SIG-M5 treated with dmso at 0.1 percent for 504 hours (cell line): ENCODE data around the gene SLC6A3.
"Not testable (repeated sequence)": the region's sequence is repeated elsewhere in the genome, so short reads cannot be mapped to it uniquely, and the experiment has no call there.

ENCODE experiments used
- DNase-seq: peaks from one replicate; lab custom pipeline; 2025; ENCODE audit not compliant: unreplicated experiment; lab: John Stamatoyannopoulos, UW

Gene SLC6A3

DNA sequence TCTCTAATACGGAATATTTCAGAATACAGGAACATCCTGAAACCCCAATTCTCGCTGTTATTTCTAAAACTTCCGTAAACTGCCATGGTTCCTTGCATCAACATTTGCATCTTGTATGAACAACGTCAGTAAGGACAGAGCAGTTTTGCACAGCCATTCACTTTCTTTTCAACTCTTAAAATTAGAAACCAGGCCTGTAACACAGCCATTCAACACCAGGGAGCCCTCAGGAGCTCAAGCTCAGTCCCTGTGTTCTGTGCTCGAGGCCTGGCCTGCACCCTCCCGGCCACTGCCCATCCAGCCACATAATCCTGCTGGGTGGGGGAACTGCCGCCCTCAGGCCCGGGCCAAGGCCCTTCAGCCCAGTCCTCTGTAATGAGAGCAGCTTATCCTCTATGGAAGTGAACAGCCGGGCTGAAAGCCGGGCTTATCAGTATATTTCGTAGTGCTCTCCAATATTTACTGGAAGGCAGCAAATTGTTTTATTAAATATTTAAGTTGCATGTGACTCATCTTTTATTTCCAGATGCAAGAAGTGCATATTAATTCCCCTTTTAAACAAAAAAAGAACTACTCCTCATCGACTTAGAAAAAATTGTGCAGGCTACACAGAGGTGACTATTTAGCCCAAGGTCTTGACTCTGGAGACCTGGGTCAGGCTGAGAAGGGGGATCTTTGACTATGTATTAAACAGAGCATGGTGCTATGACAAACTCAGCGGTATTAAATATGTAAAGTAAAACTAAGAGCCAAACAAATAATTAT, 33.2 kb upstream of the SLC6A3 start:
- no peak for DNase-seq

DNA sequence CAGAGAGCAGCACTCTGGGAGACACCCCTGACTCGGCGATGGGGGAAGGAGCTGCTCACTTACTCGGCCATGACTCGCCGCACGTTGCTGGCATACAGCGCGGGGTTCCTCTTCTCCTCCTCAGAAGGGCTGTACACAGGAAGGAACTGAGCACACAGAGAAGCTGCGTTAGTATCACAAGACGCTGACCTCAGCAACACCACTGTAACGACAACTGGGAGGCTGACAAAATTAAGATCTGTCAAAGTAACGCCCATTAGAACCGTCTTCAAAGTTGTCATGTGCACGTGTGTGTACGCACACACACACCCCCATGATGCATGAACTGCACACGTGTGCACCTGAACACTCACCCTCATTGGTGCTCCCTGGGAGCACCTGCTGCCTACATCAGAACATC, 32.1 kb upstream of the SLC6A3 start:
- DNase-seq = no peak

DNA sequence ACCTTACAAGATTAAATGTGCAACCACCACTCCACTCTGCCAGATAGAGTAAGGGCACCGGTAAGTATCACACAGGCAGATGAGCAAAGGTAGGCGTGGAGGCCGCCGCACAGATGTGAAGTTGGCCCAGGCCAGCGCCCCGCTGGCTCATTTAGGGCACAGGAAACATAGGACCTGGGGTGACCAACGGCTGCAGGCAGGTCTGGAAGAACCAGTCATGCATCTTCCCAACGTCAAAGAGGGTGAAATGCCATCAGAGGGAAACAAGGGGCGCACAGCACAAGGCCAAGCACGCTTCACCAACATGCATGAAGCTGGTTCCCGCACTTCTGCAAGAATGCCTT, 31.7 kb upstream of the SLC6A3 start:
- no peak for DNase-seq

DNA sequence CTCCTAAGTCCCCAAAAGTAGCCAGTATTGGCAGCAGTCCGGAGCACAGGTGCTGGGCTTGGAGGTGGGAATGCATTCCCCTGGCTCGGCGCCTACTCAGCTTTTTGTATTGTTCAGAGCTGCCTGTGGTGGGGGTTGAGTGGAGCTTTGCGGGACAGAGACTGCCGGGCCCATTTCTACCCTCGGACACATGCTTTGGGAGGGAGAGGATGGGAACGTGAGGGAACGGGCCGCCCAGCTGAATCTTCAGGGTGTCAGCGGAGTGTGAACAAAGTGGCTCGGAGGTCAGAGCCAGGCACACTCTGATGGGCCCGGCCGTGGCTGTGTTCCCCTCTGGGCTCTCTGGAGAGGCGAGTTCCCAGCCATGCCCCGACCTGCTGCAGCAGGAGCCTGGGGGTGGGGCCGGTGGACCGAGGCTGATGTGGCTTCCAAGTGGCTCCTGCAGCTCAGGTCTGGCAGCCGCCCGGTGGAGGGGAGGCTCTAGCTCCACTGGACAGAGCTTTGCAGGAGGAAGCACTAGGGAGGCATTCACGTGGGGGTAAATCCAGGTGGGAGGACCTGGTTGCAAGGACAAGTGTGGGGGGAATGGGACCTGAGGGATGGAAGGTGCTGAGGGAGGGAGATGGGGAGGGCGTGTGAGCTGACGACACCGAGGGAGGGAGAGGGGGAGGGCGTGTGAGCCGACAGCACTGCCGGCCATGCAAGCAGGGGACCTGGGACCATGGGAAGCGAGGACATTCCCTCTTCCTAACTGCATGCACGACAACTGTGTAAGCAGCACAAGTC, 31.1 kb upstream of the SLC6A3 start:
- no peak for DNase-seq

DNA sequence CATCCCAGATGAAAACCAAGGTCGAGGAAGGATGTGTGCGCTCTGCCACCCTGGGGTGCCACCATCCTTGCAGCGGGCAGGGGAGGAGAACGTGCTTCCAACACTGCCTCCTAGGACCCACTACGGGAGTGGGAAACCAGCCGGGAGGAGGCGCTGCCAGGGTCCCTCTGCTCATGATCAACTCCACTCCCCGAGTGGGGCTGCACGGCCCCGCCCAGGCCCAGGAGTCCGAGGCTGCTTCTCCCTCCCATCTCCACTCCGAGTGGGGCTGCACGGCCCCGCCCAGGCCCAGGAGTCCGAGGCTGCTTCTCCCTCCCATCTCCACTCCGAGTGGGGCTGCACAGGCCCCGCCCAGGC, 30.3 kb upstream of the SLC6A3 start:
- not testable (repeated sequence) for DNase-seq

DNA sequence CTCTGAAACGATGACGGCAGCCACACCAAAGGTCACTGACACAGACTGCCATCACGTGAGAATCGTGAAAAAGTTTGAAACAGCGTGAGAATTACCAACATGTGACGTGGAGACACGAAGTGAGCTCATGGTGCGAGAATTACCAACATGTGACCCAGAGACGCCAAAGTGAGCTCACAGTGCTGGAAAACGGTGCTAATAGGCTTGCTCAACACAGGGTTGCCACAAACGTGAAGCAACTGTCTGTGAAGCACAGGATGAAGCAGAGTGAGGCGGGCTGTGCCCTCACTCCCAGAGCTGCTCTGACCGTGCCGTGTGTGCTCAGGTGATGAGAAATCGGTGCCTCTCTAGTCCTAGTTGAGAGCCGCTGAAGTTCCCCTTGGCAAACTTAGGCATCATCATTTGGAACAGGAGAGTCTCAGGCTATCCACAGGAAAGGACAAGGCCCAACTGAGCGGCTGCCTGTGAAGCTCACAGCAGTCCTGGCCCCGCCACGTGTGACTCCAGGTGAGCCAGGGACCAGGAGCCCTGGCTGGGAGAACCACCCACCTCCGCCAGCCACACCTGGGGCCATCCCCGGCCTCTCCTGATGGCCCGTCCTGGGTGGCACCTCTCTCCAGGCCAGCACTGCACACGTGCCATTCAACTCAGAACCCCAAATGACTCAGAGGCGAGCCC, 29.8 kb upstream of the SLC6A3 start:
- DNase-seq = peak; percentile 20

DNA sequence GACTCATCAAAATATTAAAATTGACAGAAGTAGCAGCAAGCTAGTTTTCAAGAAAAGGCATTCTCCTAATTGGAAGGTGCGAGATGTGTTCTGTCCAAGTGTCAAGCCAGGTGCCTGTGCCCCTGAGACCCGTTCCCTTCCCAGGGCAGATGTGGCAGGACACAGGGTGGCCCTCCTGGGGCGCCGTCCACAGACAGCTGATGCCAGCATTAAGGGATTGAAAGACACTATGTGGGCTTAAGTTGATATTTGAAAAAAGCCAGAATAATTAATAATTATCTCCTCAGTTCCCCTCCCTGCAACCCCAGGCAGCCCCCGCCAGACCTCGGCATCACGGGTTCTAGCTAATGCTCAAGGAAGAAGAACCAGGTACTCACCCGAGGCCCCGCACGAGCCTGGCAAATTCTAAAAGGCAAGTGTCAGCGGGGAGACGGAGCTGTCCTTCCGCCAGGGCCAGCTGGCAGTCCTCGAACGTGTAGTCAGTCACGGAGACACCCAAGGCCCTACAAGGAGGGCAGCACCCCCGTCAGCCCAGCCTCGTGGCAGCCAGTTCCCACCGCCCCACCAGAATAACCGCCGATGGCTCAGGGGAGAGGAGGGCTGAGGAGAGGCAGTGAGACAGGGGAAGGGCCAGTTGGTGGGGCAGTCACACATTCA, 29.1 kb upstream of the SLC6A3 start:
- no peak for DNase-seq

DNA sequence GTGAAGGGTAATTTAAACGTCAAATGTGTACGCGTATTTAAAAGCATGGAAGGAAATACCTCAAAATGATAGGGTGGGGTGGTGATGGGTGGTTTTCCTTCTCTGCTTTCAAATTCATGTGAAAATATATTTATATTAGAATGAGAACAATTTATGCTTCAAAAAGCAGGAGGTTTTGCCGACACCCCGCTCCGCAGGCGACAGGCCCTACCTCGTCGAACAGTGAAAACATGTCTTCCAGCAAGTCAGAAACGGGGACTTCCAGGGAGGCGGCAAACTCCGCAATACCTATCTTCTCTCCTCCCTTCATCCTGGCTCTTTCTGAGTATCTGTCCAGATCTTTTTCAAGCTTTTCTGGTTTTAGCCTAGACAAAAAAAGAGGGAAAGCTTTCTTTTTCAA, 28.5 kb upstream of the SLC6A3 start:
- DNase-seq = no peak

DNA sequence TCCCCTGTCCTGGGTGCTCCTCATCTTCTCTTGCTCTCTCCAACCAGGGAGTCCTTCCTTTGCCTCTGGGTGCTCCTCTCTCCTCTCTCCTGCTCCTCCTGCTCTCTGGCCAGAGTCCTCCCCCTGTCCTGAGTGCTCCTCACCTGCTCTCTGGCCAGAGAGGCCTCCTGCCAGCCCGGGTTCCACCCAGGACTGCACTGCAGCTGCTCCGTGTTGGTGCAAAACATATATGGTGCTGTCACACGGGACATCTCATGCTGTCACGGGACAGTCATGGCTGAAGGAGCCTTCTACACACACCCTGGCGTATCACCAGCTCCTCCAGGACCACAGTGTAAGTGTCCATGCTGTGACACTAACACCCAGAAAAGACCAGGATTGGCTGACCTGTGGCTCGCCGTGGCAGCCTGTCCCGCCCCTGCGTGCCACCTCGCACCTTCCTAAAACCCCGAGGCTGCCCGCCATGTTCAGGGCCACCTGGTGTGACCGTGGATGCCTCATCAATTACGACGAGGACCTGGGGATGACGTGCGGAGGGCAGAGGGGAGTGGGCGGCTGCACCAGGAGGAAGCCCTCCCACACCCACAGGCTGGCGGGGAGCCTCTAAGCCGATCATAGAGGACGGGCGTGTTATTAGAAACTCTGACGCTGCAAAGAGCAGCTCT, 27.9 kb upstream of the SLC6A3 start:
- DNase-seq = no peak

DNA sequence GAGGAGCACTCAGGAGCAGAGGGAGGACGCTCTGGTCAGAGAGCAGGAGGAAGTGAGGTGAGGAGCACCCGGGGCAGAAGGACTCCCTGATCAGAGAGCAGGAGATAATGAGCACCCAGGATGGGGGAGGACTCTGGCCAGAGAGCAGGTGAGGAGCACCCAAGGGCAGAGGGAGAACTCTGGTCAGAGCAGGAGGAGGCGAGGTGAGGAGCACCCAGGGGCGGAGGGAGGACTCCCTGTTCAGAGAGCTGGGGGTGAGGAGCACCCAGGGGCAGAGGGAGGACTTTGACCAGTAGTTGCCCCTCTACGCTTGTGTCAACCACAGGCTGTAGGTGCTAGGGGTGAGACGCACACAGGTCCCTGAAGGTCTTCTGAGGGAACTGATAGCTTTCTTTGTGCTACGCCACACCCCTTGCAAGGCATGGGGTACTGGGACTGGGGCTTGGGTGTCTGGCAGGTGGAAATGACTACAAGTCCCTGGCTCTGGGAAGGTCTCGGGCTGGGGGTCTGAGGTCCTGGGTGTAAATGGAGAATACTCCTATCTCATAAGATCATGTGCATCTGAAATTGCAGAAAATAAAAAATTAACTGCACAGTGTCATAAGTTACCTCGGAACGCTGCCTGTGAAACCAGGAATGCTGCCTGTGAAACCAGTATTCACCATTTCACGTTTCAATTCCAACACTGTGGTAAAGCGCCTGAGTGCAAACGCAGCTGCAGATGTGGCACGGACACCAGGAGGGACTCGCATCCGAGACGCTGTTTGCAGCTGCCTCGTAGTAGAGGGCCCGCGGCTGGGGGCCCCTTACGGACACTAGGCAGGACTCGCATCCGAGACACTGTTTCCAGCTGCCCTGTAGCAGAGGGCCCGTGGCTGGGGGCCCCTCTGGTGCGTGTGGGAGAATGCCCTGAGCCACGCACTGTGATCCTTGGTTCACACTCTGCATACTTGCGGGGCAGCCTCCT, 27.0 kb upstream of the SLC6A3 start:
- no peak for DNase-seq

DNA sequence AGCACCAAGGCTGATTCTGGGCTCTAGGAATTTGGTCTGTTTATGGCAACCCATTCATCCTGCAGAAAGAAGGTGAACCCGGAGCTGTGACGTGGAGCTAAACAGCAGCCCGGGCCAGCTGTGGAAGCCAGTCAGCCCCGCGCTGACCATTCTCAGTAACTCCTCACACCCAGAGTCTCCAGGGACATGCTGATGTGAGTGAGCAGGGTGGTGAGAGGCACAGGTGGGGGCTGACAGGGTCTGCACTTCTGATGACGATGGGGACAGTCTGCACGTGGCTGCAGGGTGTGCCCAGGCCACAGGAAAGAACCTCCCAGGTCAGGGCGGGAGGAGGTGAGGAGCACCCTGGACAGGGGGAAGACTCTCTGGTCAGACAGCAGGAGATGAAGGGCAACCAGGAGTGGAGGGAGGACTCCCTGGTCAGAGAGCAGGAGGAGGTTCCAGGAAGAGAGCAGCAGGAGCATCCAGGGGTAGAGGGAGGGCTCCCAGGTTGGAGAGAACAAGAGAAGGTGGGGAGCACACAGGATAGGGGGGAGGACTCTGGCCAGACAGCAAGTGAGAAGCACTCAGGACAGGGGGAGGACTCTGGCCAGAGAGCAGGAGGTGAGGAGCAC, 26.1 kb upstream of the SLC6A3 start:
- DNase-seq = no peak

DNA sequence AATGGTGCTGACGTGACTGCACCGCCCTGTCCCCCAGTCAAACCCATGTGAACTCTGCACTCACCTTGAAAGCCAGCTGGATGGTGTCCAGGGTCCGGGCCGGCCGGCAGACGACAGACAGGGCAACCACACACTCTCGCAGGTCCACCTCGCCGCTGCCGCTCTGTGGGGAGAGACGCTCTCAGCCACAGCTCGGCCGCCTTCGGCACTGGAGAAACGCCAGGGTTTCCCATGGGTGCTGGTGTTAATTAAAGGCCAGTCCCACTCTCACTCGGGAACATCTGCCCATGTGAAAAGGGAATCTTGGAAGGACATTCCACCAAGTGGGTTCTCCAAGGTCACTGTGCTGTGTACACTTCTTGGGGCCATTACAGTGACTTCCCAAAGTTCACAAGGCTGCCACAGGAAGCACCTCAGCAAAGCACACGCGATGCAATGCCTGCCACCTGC, 25.5 kb upstream of the SLC6A3 start:
- no peak for DNase-seq

DNA sequence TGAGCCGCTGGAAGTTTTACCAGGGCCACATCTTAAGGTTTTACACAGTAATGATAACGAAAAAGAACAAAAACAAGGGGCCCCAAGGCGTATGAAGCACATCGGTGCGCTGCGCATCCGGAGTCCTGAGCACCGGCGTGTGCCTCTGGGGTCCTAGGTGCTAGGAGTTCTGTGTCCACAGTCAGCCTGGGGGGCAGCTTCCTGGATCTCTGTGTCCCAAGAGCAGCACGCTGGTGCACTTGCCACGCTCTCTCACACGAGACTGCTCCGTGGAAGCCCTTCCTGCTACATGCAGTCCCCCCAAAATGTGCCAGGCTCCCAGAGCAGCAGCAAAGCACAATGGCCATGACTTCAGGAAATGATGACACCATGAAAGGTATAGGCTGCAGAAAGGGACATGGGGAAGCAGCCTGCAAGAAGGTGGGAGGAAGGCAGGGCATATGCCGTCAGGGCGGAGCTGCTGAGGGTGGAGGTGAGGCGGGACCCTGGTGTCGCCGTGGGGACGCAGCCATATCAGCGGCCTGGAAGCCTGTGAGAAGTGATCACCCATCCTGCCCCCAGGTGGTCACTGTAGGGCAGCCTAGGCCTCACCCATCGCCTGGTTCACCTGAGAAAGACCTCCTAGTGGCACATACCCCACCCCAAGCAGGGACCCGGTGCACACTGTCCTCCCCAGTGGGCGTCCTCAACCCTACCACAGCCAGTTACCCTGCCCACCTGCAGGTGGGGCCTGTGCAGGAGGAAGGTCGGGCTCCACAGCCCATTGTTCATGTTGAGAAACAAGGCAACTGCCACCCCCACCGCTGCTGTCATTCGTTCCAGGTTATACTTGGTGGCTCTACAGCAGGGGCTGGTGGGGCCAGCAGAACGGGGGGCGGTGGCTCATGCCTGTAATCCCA, 23.6 kb upstream of the SLC6A3 start:
- DNase-seq = no peak

DNA sequence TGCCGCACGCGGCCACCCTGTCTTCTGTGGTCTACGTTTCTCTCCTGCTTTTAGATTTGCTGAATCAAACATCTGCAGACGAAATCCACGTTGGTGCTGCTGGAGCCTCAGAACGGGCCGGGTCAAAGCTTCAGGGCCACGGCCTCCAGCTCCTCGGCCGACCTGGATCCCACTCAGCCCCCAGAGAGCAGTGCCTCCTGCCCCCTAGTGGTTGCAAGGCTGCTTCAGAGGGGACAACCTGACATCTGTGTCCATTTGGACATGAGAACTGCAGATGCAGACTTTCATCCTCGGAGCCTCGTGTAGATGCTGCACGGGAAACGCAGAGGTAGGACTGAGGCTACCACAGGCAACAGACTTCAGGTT, 23.0 kb upstream of the SLC6A3 start:
- DNase-seq = no peak

DNA sequence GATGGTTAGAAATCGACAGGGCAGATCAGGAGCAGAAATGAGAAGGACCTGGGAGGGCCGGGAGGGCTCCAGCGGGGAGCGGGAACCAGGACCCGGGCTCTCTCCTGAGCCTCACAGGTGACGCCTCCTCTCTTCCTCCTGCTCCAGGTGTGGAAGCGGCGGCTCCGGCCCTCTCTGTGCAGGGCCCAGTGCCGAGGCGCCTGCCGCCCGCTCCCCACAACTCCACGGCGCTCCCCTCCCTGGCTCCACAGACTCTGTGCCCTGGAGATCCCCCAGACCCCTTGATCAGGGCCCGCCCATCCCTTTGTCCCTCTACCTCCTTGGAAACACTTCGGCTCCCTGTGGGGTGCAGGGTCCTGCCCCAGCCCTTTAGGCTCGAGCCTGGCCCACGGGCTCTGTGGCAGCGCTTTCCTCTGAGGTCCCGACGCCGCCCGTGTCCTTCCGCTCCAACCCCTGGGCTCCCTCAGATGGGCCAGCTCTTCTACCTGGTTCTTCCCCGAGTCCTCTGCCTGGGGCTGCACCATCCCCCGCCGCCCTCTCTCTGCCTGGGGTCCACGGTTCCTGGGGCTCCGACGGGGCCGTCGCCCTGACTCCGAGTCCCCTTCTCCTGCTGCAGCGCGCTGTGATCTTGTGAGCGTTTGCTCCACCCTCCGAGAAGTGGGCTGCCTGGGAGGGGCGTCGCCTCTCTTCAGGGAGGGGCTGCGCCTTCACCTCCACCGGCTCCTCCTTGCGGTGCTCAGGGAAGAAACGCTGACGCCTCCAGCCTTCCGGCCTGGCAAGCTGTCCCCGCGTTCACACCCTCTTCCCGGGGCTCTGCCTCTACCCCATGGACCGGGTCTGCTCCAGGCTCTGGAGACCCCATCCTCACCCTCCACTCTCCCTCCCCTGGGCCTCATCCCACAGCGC, 22.4 kb upstream of the SLC6A3 start:
- DNase-seq = no peak

DNA sequence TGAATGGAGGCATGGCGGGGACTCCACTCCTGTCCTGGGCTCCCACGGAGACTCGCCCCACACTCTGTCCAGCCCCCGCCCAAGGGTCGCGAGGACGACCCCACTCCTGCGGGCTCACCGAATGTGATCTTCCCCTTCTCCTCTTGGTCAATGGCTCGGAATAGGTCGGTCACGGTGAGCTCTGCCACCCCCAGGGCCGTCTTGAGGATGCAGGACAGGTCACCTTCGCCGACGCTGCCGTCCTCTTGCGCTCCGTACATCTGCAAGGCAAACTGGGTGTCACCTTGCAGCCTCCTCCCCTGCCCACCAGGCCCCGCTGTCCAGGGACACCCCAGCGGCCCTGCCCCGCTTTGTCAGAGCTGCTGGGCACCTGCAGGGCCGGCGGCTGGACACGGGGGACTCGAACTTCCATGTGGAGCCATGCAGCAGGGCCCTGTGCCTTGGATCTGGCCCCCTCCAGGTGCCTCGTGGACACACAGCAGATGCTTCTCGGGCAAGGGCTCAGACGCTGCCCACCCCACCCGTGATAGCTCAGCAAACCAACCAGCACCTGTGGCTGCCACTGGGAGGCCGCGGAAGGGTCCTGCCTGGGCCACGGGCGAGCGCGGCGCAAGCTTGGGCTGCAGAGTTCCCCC, 21.5 kb upstream of the SLC6A3 start:
- no peak for DNase-seq

DNA sequence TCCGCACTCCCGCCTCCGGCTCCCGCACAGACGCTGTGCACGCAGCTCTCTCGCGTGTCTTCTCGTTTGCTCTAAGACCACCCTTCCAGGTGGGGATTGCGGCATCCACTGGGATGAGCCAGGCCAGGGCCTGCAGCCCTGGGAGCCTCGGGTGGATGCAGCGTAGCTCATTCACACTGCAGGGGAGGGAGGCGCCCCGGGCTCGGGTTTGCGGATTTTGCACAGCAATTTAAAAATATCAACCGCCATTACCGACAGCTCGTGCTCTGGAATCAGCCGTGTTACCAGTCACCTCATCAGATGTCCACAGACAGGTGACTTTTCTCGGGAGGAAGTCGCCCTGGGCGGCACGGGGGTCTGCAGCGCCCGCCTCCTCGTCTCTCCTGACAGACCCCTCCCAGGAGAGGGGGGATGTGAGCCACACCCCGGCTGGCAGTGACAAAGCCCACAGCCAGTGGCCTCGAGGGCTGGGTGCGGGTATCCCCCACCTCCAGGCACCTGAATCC, 20.8 kb upstream of the SLC6A3 start:
- DNase-seq = no peak
